Adrenal gland (tissue), 5 donors: Measurements from ENCODE around the gene SH3YL1.

Experiments used
- POLR2A ChIP-seq, 2 donors: fragments of 450-650 bp; IDR thresholded peaks; one replicate each; pipeline ENCODE4 v1.6.1; 2017; ENCODE audit warnings: antibody characterized with exemption in 2 of 2, mild to moderate bottlenecking in 2 of 2, moderate library complexity in 1 of 2
- TF ChIP-seq, protein P1 (sequence below), 6 experiments: fragments of 450-650 bp in 4 of 6; fragments of 200-600 bp in 2 of 6; sonication (generic) in 1 of 6; IDR thresholded peaks; 1 replicate in 5 of 6; 2 replicates in 1 of 6; pipeline versions ENCODE4 v1.5.1 to v1.8.0; 2016 to 2021; ENCODE audit warnings: antibody characterized with exemption in 6 of 6, mild to moderate bottlenecking in 2 of 6, moderate library complexity in 1 of 6
- donor health status: DM: no; HTN: no; CAD: no.

DNA sequence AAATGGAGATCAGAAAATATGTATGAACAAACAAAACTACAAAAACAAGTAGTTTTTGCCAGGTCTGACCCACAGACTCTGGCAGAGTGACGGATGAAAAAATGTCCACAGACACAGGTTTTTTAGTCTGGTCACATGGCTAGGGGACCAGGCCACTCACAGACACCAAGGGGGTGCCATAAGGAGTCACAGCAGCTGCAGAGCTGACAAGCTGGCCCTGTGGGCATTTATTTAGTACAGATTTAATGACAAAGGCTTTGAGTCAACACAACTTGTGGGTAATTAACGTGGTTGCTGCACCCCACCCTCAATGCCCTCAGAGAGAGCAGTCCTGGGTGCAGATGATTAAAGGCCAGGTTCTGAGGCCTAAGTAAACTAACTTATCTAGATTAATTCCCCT lies 76.0 kb downstream of the SH3YL1 start:
- TF ChIP-seq, protein P1, sequence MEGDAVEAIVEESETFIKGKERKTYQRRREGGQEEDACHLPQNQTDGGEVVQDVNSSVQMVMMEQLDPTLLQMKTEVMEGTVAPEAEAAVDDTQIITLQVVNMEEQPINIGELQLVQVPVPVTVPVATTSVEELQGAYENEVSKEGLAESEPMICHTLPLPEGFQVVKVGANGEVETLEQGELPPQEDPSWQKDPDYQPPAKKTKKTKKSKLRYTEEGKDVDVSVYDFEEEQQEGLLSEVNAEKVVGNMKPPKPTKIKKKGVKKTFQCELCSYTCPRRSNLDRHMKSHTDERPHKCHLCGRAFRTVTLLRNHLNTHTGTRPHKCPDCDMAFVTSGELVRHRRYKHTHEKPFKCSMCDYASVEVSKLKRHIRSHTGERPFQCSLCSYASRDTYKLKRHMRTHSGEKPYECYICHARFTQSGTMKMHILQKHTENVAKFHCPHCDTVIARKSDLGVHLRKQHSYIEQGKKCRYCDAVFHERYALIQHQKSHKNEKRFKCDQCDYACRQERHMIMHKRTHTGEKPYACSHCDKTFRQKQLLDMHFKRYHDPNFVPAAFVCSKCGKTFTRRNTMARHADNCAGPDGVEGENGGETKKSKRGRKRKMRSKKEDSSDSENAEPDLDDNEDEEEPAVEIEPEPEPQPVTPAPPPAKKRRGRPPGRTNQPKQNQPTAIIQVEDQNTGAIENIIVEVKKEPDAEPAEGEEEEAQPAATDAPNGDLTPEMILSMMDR (IDR thresholded peaks at IDR 0.05): no peak
- TF ChIP-seq POLR2A (IDR thresholded peaks at IDR 0.05): no peak
